Choroid plexus epithelial cell (primary cell): ENCODE measurements around the gene ZNF689.
"Not testable (repeated sequence)": the region's sequence is repeated elsewhere in the genome, so short reads cannot be mapped to it uniquely, and the experiment has no call there.

Experiments
- DNase-seq: peaks from one replicate; pipeline ENCODE4 v3.0.0-alpha.2; 2010; ENCODE audit warnings: low read depth
- H3K4me3 ChIP-seq: 2 replicates; pipeline ENCODE4 v1.5.1; 2011; ENCODE audit warnings: low read depth, mild to moderate bottlenecking, control low read depth, low read length, moderate library complexity
- TF ChIP-seq, protein P1 (sequence below): conservative IDR thresholded peaks from 2 replicates; pipeline ENCODE4 v1.5.1; 2011; ENCODE audit warnings: low read depth, mild to moderate bottlenecking, control low read depth, inconsistent platforms, low read length, moderate library complexity

ZNF689 gene

DNA sequence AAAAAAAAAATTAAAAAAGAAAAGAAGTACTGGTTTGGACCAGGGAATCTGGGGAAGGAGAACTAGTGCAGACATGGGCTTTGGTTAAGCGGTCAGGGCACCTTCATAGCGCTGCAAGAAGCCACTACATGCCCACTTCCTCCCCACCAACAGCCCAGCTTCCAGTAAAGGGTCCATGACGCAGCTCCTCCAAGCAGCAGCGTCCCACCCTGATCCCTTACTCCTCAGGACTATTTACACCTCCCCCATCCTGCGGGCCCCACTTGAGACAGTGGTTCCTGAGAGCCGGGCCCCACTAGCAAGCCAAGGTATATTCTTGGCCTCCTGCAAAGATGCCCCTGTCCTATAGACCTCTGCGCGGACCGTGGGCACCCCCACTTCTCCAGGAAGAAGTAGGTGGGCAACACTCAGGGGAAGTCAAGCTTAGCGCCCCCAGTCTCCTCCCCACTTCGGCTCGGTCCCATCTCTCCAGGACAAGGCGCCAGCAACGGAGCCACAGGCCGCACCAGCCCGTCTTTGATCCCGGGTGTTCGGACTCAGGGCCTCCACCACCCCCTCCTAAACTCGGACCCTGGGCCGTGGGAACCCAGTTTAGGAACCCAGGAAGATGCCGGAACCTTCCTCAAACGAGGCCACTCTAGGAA, 39.7 kb upstream of the ZNF689 start:
- TF ChIP-seq, protein P1, sequence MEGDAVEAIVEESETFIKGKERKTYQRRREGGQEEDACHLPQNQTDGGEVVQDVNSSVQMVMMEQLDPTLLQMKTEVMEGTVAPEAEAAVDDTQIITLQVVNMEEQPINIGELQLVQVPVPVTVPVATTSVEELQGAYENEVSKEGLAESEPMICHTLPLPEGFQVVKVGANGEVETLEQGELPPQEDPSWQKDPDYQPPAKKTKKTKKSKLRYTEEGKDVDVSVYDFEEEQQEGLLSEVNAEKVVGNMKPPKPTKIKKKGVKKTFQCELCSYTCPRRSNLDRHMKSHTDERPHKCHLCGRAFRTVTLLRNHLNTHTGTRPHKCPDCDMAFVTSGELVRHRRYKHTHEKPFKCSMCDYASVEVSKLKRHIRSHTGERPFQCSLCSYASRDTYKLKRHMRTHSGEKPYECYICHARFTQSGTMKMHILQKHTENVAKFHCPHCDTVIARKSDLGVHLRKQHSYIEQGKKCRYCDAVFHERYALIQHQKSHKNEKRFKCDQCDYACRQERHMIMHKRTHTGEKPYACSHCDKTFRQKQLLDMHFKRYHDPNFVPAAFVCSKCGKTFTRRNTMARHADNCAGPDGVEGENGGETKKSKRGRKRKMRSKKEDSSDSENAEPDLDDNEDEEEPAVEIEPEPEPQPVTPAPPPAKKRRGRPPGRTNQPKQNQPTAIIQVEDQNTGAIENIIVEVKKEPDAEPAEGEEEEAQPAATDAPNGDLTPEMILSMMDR: no peak
- peak overlapping the region; percentile 61 for H3K4me3 ChIP-seq
- DNase-seq: no peak

DNA sequence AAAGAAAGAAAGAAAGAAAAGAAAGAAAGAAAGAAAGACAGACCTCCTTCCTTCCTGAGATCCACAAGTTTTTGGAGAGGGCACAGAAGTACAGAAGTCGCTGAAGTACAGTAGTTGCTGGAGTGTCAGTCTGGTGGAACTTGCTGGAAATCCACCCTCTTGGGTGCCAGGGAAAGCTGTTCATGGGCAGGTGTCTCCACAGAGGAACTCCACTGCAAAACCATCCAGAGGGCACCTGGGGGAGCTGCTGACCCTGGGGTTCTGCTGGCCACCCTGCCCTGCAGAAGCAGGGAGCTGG, 37.0 kb upstream of the ZNF689 start:
- DNase-seq: no peak
- no peak overlapping the region for H3K4me3 ChIP-seq
- TF ChIP-seq, protein P1: no peak

DNA sequence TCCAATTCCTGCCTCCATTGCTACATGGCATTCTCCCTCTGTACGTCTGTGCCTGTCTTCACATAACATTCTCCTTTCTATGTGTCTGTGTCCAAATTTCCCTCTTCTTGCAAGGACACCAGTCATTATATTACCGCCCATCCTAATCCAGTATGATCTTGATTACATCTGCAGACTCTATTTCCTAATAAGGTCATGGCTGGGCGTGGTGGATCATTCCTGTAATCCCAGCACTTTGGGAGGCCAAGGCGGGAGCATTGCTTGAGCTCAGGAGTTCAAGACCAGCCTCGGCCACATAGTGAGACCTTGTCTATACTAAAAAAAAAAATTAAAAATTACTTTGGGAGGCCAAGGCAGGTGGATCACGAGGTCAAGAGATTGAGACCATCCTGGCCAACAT, 35.5 kb upstream of the ZNF689 start:
- TF ChIP-seq, protein P1: no peak
- no peak overlapping the region for H3K4me3 ChIP-seq
- DNase-seq: no peak

DNA sequence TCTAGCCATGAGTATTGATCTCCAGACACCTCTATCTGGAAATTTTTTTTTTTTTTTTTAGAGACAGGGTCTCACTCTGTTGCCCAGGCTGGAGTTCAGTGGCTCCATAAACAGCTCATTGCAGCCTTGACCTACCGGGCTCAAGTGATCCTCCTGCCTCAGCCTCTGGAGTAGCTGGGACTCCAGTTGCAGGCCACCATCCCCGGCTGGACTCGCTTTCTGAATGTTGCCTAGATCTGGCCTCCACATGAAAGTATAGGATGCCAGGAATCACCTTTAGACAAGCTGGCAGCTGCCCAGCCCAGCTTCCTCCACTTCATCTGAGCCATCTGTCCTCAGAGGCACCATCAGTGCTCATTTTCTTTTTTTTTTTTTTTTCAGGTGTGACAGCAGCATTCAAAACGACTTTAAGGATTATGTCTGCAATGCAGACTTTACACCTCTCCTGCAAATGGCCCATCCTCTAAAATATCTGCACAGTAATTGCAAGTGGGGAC, 34.2 kb upstream of the ZNF689 start:
- TF ChIP-seq, protein P1: no peak

DNA sequence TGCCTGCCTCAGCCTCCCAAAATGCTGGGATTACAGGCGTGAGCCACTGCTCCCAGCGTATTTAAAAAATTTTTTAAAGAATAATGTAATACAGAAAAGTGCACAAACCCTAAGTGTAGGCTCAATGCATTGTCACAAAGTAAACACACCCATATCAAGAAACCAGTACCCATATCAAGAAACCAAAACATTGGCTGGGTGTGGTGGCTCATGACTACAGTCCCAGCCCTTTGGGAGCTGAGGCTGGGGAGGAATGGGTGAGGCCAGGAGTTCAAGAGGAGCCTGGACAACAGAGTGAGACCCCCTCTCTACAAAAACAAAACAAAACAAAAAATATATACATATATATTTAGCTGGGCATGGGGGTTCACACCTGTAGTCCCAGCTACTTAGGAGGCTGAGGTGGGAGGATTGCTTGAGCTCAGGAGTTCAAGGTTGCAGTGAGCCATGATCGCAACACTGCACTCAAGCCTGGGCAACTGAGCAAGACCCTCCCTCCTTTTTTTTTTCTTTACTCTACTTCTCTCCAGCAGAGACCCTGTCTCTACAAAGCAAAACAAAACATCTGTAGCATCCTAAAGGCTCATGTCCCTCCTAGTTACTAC, 31.3 kb upstream of the ZNF689 start:
- TF ChIP-seq, protein P1: no peak
- H3K4me3 ChIP-seq: no peak overlapping the region
- no peak for DNase-seq

More for the DNA sequence above, 34.2 kb upstream of the ZNF689 start:
- no peak overlapping the region for H3K4me3 ChIP-seq
- no peak for DNase-seq

DNA sequence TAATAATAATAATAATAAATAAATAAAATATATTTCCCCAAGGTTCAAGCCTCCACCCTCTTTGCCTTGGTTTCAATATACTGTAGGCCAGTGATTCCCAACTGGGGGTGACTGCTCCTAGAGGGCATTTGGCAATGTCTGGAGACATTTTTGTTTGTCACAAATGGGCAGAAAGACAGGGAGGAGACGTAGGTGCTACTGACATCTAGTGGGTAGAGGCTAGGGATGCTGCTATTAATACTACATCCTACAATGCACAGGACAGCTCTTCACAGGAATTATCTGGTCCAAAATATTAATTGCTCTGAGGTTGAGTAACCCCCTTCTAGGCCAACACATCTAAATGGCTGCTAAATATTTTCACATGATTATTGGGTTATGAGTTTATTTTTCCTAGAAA, 27.8 kb upstream of the ZNF689 start:
- H3K4me3 ChIP-seq: no peak overlapping the region
- DNase-seq: peak; percentile 71
- TF ChIP-seq, protein P1: peak; percentile 74

DNA sequence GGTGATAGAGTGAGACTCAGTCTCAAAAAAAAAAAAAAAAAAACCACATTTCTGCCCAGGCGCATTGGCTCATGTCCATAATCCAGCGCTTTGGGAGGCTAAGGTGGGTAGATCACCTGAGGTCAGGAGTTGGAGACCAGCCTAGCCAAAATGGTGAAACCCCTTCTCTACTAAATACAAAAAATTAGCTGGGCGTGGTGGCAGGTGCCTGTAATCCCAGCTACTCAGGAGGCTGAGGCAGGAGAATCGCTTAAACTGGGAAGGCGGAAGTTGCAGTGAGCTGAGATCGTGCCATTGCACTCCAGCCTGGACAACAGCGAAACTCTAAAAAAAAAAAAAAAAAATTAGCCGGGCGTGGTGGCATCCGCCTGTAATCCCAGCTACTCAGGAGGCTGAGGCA, 26.9 kb upstream of the ZNF689 start:
- DNase-seq, H3K4me3 ChIP-seq: not testable (repeated sequence)
